GM19438 (cell line): ENCODE measurements around the gene SPRTN.
A peak's percentile ranks its signal among the peaks of the same experiment; 100 is the strongest.

Experiments
- ATAC-seq: cut with Tn5 transposase; IDR thresholded peaks from one replicate; pipeline ENCODE4 v1.9.1; 2021; ENCODE audit warnings: low read depth; ENCODE audit not compliant: unreplicated experiment

Gene SPRTN

GRCh38 chr1:231338270-231339128, at the start of gene SPRTN:
SPRTN (plus strand) TSS chr1:231338293; CDS start chr1:231338384, 91 bp downstream.
- peak; percentile 6 for ATAC-seq

- no peak for ATAC-seq
Observed at GRCh38 chr1:231295938-231296337, 42.2 kb upstream of the SPRTN start.

- no peak for ATAC-seq
Observed at GRCh38 chr1:231301990-231302389, 36.1 kb upstream of the SPRTN start.

- ATAC-seq: no peak
Observed at GRCh38 chr1:231310391-231310934, 27.6 kb upstream of the SPRTN start.

GRCh38 chr1:231311720-231312431, 26.2 kb upstream of the SPRTN start:
- ATAC-seq: no peak

GRCh38 chr1:231312432-231312788, 25.7 kb upstream of the SPRTN start:
- ATAC-seq: no peak

GRCh38 chr1:231313661-231314060, 24.4 kb upstream of the SPRTN start:
- ATAC-seq: no peak

- no peak for ATAC-seq
Observed at GRCh38 chr1:231315887-231316286, 22.2 kb upstream of the SPRTN start.

- no peak for ATAC-seq
Observed at GRCh38 chr1:231317306-231318014, 20.6 kb upstream of the SPRTN start.

GRCh38 chr1:231318015-231318355, 20.1 kb upstream of the SPRTN start:
- ATAC-seq: no peak

- no peak for ATAC-seq
Observed at GRCh38 chr1:231318568-231318967, 19.5 kb upstream of the SPRTN start.

- no peak for ATAC-seq
Observed at GRCh38 chr1:231319080-231319479, 19.0 kb upstream of the SPRTN start.

- ATAC-seq: no peak
Observed at GRCh38 chr1:231322880-231323530, 15.1 kb upstream of the SPRTN start.

- no peak for ATAC-seq
Observed at GRCh38 chr1:231324660-231325059, 13.4 kb upstream of the SPRTN start.

- no peak for ATAC-seq
Observed at GRCh38 chr1:231326248-231326647, 11.8 kb upstream of the SPRTN start.

- ATAC-seq: no peak
Observed at GRCh38 chr1:231327617-231328016, 10.5 kb upstream of the SPRTN start.

GRCh38 chr1:231329483-231329882, 8.6 kb upstream of the SPRTN start:
- no peak for ATAC-seq

GRCh38 chr1:231332761-231333160, 5.3 kb upstream of the SPRTN start:
- no peak for ATAC-seq

GRCh38 chr1:231334079-231334666, 3.9 kb upstream of the SPRTN start:
- ATAC-seq: no peak

- no peak for ATAC-seq
Observed at GRCh38 chr1:231334952-231335351, 3.1 kb upstream of the SPRTN start.
